Fibroblast of lung (primary cell): Measurements from ENCODE around the gene PLEKHG4B. TPM values are rescaled to one million over a fixed set of nuclear protein-coding genes. Genes with fewer than 3 reads are reported as not detected.

ENCODE experiments used
- DNase-seq, 2 donors: peaks; one replicate each; pipeline versions ENCODE4 v3.0.0 to v3.0.0-alpha.2; 2010; ENCODE audit warnings: low read depth in 2 of 2
- H2AFZ ChIP-seq: 2 replicates; pipeline ENCODE4 v1.5.1; 2012; ENCODE audit warnings: low read length, control low read depth, inconsistent platforms
- H3K27ac ChIP-seq: 2 replicates; pipeline ENCODE4 v1.5.1; 2011; ENCODE audit warnings: low read length, control low read depth; ENCODE audit not compliant: insufficient read depth
- H3K27me3 ChIP-seq: 2 replicates; pipeline ENCODE4 v1.5.1; 2011; ENCODE audit warnings: mild to moderate bottlenecking, low read length; ENCODE audit not compliant: control insufficient read depth, insufficient read depth
- H3K36me3 ChIP-seq: 2 replicates; pipeline ENCODE4 v1.5.1; 2011; ENCODE audit warnings: low read length; ENCODE audit not compliant: control insufficient read depth, insufficient read depth
- H3K4me1 ChIP-seq: 2 replicates; pipeline ENCODE4 v1.5.1; 2011; ENCODE audit warnings: low read length; ENCODE audit not compliant: control insufficient read depth, insufficient read depth; ENCODE audit errors: extremely low read depth
- H3K4me2 ChIP-seq: 2 replicates; pipeline ENCODE4 v1.5.1; 2011; ENCODE audit warnings: low read length, control low read depth; ENCODE audit not compliant: insufficient read depth; ENCODE audit errors: extremely low read depth
- H3K4me3 ChIP-seq, 4 experiments: fragments of 200-600 bp in 1 of 4; sonication (generic) in 1 of 4; replicated peaks in 1 of 4; 2 replicates each; pipeline ENCODE4 v1.5.1; 2011 to 2016; ENCODE audit warnings: low read length in 4 of 4, low read depth in 3 of 4, mild to moderate bottlenecking in 3 of 4, control low read depth in 2 of 4, inconsistent platforms in 1 of 4, mixed read lengths in 1 of 4; ENCODE audit not compliant: insufficient read depth in 1 of 4; ENCODE audit errors: control extremely low read depth in 1 of 4
- H3K79me2 ChIP-seq: 2 replicates; pipeline ENCODE4 v1.5.1; 2012; ENCODE audit warnings: mild to moderate bottlenecking, low read length, inconsistent platforms; ENCODE audit not compliant: control insufficient read depth, insufficient read depth
- H3K9ac ChIP-seq: 2 replicates; pipeline ENCODE4 v1.5.1; 2011; ENCODE audit warnings: mild to moderate bottlenecking, low read length, control low read depth; ENCODE audit not compliant: insufficient read depth
- H3K9me3 ChIP-seq: 2 replicates; pipeline ENCODE4 v1.5.1; 2012; ENCODE audit warnings: low read depth, low read length; ENCODE audit not compliant: control insufficient read depth, insufficient read depth
- H4K20me1 ChIP-seq: 2 replicates; pipeline ENCODE4 v1.5.1; 2011; ENCODE audit warnings: low read length; ENCODE audit not compliant: control insufficient read depth, insufficient read depth; ENCODE audit errors: extremely low read depth
- CTCF ChIP-seq, 2 donors: IDR thresholded peaks in 1 of 2; conservative IDR thresholded peaks in 1 of 2; 1 replicate in 1 of 2; 2 replicates in 1 of 2; pipeline ENCODE4 v1.5.1; 2011 to 2012; ENCODE audit warnings: low read length in 2 of 2, control low read depth in 1 of 2, inconsistent platforms in 1 of 2, low read depth in 1 of 2, mild to moderate bottlenecking in 1 of 2
- EZH2 ChIP-seq: IDR thresholded peaks from 2 replicates; pipeline ENCODE4 v1.5.1; 2012; ENCODE audit warnings: low read length, control low read depth, mild to moderate bottlenecking; ENCODE audit errors: missing control alignments
- polyA plus RNA-seq, 2 donors: library from polyadenylated mRNA; depleted of rRNA in 1 of 2; stranded (reverse) in 1 of 2; unstranded in 1 of 2; fragments of >200 nt; gene quantifications; 2 replicates each; pipeline ENCODE4 v1.2.1, GENCODE V29; 2011 to 2012; ENCODE audit warnings: missing spikeins in 1 of 2
- total RNA-seq: library from RNA; depleted of rRNA; stranded (reverse); fragments of >200 nt; gene quantifications from 2 replicates; pipeline ENCODE4 v1.2.1, GENCODE V29; 2014

Gene PLEKHG4B
- total and polyA plus RNA-seq, 2 donors (not counting 1 experiment from before 2014, with no cell fraction given), result under 0.01 to 0.08 TPM

DNA sequence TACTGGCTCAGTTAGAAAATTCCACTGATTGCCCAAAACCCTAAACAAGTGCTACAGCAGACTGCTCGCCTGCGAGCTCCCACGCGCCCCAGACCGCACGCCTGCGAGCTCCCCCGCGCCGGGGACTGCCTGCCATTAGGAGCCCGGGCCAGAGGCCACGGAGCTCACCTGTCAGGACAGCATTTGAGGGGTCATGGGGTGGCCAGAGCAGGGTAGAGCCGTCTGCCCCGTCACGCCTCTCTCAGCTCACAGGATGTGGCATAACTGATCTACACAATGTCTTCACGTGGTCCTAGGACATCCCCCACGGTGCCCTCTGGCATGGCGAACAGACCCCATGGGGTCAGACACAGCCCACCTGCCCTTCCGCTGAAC is 70.2 kb downstream of the PLEKHG4B start:
- H3K27ac ChIP-seq, result no peak overlapping the region
- H3K9ac ChIP-seq, result no peak overlapping the region
- DNase-seq, result no peak
- no peak overlapping the region for H2AFZ ChIP-seq
- H3K9me3 ChIP-seq, result no peaks in the 10 kb centered on the region
- no peaks in the 10 kb centered on the region for H3K4me1 ChIP-seq
- no peaks in the 10 kb centered on the region for H4K20me1 ChIP-seq
- H3K4me3 ChIP-seq, result no peak overlapping the region
- TF ChIP-seq EZH2, result no peak
- H3K36me3 ChIP-seq, result no peaks in the 10 kb centered on the region
- H3K79me2 ChIP-seq, result no peaks in the 10 kb centered on the region
- H3K27me3 ChIP-seq, result no peaks in the 10 kb centered on the region
- no peak overlapping the region for H3K4me2 ChIP-seq

DNA sequence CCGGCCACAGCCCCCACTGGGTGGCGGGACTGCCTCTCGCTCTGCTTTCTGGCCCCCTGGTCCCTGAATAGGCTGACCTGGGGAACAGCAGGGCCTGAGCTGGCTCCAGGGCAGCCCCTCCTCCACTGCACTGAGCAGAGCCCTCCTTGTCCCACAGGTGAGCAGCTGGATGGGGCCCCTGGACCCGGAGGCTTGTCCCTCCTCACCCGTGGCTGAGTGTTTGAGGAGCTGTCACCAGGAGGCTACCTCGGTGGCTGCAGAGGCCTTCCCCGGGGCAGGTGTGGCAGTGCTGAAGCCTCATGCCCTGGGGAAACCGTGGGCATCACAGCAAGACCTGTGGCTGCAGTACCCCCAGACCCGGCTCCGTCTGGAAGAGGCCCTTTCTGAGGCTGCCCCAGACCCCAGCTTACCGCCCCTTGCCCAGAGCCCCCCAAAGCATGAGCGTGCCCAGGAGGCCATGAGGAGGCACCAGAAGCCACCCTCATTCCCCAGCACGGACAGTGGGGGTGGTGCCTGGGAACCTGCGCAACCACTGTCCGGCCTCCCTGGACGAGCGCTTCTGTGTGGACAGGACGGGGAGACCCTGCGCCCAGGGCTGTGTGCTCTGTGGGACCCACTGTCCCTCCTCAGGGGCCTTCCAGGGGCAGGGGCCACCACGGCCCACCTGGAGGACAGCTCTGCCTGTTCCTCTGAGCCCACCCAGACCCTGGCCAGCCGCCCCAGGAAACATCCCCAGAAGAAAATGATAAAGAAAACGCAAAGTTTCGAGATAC is 70.8 kb downstream of the PLEKHG4B start:
- no peak overlapping the region for H3K9ac ChIP-seq
- H3K27ac ChIP-seq, result no peak overlapping the region
- no peaks in the 10 kb centered on the region for H3K27me3 ChIP-seq
- no peak overlapping the region for H2AFZ ChIP-seq
- no peak overlapping the region for H3K4me2 ChIP-seq
- TF ChIP-seq EZH2 (no peak), CTCF (conservative IDR thresholded peaks at IDR 0.05 in 1 of 2, IDR thresholded peaks at IDR 0.05 in 1 of 2; ENCODE audit: low read depth in 1 of 2, low read length in 2 of 2) (no peak)
- no peaks in the 10 kb centered on the region for H4K20me1 ChIP-seq
- no peak overlapping the region for H3K4me3 ChIP-seq
- H3K9me3 ChIP-seq, result no peaks in the 10 kb centered on the region
- no peak for DNase-seq
- no peaks in the 10 kb centered on the region for H3K36me3 ChIP-seq
- peaks cover 3% of the 10 kb centered on the region for H3K4me1 ChIP-seq
- no peaks in the 10 kb centered on the region for H3K79me2 ChIP-seq

- Histone ChIP-seq H3K4me2 (no peak overlapping the region), H3K36me3 (no peaks in the 10 kb centered on the region), H3K79me2 (no peaks in the 10 kb centered on the region), H3K4me3 (no peak overlapping the region), H3K4me1 (peaks cover 8% of the 10 kb centered on the region), H3K9ac (no peak overlapping the region), H2AFZ (no peak overlapping the region), H3K27ac (no peak overlapping the region), H3K9me3 (no peaks in the 10 kb centered on the region), H4K20me1 (no peaks in the 10 kb centered on the region), H3K27me3 (no peaks in the 10 kb centered on the region)
- TF ChIP-seq EZH2 (no peak), CTCF (conservative IDR thresholded peaks at IDR 0.05 in 1 of 2, IDR thresholded peaks at IDR 0.05 in 1 of 2; ENCODE audit: low read depth in 1 of 2, low read length in 2 of 2) (no peak)
- no peak for DNase-seq
Measured at GRCh38 chr5:163338-163620, 71.3 kb downstream of the PLEKHG4B start.
